ACC112 (cell line): ENCODE results near the gene PRKCZ.

Experiments
- H2AFZ ChIP-seq: fragments of 200-600 bp; sonication (generic); one replicate; pipeline ENCODE4 v1.6.0; 2017; ENCODE audit warnings: antibody characterized with exemption, low read length; ENCODE audit not compliant: unreplicated experiment
- H3K27ac ChIP-seq: fragments of 200-600 bp; sonication (generic); 2 replicates; pipeline ENCODE4 v1.5.1; 2014; ENCODE audit warnings: low read depth, mild to moderate bottlenecking, antibody characterized with exemption, low read length, moderate library complexity
- H3K27me3 ChIP-seq: fragments of 200-600 bp; sonication (generic); 2 replicates; pipeline ENCODE4 v1.6.1; 2014; ENCODE audit warnings: mild to moderate bottlenecking, antibody characterized with exemption, low read length, moderate library complexity, mixed read lengths; ENCODE audit not compliant: insufficient read depth
- H3K36me3 ChIP-seq: fragments of 200-600 bp; sonication (generic); 2 replicates; pipeline ENCODE4 v1.6.1; 2016; ENCODE audit warnings: mild to moderate bottlenecking, antibody characterized with exemption, low read length, moderate library complexity, mixed read lengths; ENCODE audit not compliant: insufficient read depth
- H3K4me1 ChIP-seq: fragments of 200-600 bp; sonication (generic); one replicate; pipeline ENCODE4 v1.6.1; 2016; ENCODE audit warnings: low read length, mixed read lengths; ENCODE audit not compliant: insufficient read depth, unreplicated experiment, control insufficient read depth
- H3K4me3 ChIP-seq: fragments of 200-600 bp; sonication (generic); 2 replicates; pipeline ENCODE4 v1.5.1; 2014; ENCODE audit warnings: mild to moderate bottlenecking, low read depth, low read length
- H3K79me2 ChIP-seq: fragments of 200-600 bp; sonication (generic); one replicate; pipeline ENCODE4 v1.6.0; 2016; ENCODE audit warnings: low read length; ENCODE audit not compliant: control insufficient read depth, unreplicated experiment, insufficient read depth

Gene PRKCZ

GRCh38 chr1:2124446-2125198 is 74.4 kb downstream of the PRKCZ start:
- Histone ChIP-seq H2AFZ (no peak overlapping the region), H3K36me3 (no peaks in the 10 kb centered on the region), H3K27me3 (no peaks in the 10 kb centered on the region), H3K79me2 (no peaks in the 10 kb centered on the region), H3K27ac (no peak overlapping the region), H3K4me1 (no peaks in the 10 kb centered on the region), H3K4me3 (no peak overlapping the region)

DNA sequence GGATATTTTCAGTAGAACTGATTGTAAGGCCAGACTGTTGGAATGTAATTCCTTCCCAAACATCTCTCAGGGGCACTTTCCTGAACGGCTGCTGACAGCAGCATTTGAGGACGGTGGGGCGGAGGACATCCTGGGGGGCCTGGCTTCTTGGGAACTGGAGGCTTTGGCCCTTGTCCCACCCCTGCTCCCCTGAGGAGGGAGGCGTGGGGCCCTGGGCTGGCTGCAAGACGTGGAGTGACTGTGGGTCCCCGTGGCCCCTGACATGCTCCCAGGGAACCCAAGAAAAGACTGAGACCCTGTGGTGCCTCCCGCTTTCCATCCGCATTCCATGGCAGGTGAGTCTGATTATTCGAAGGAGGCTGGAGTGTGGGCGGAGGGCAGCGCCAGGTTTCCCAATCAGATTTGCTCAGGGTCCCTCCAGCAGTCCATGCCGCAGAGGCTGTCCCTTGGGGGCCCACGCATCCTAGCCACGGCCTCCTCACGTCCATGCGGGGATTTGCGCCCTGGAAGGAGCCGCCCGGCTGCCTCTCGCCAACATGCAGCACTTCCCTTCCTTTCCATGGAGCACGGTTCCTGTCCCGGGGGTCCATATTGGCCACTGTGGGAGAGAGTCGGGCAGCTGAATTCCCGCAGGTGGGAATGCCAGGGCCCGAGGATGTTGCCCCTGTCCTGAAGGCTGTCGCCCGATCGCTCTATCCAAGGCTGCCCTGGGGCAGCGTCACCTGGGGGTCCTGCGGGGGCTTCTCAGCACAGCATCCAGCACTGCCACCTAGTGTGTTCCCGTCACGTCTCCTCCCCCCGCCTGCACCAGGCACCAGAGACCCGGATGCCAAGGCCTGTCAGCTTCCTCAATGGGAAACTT is 75.4 kb downstream of the PRKCZ start:
- no peaks in the 10 kb centered on the region for H3K4me1 ChIP-seq
- H3K36me3 ChIP-seq: no peaks in the 10 kb centered on the region
- no peaks in the 10 kb centered on the region for H3K79me2 ChIP-seq
- no peak overlapping the region for H2AFZ ChIP-seq
- H3K4me3 ChIP-seq: no peak overlapping the region
- no peak overlapping the region for H3K27ac ChIP-seq
- H3K27me3 ChIP-seq: no peaks in the 10 kb centered on the region

GRCh38 chr1:2126331-2127186 is 76.3 kb downstream of the PRKCZ start:
- Histone ChIP-seq H3K27ac (no peak overlapping the region), H3K27me3 (no peaks in the 10 kb centered on the region), H3K4me3 (no peak overlapping the region), H3K36me3 (no peaks in the 10 kb centered on the region), H3K4me1 (no peaks in the 10 kb centered on the region), H3K79me2 (no peaks in the 10 kb centered on the region), H2AFZ (no peak overlapping the region)

- Histone ChIP-seq H3K27ac (no peak overlapping the region), H3K4me3 (no peak overlapping the region), H3K36me3 (no peaks in the 10 kb centered on the region), H2AFZ (no peak overlapping the region), H3K27me3 (no peaks in the 10 kb centered on the region), H3K4me1 (peaks cover 7% of the 10 kb centered on the region), H3K79me2 (no peaks in the 10 kb centered on the region)
Measured at GRCh38 chr1:2127187-2128145, 77.3 kb downstream of the PRKCZ start.

DNA sequence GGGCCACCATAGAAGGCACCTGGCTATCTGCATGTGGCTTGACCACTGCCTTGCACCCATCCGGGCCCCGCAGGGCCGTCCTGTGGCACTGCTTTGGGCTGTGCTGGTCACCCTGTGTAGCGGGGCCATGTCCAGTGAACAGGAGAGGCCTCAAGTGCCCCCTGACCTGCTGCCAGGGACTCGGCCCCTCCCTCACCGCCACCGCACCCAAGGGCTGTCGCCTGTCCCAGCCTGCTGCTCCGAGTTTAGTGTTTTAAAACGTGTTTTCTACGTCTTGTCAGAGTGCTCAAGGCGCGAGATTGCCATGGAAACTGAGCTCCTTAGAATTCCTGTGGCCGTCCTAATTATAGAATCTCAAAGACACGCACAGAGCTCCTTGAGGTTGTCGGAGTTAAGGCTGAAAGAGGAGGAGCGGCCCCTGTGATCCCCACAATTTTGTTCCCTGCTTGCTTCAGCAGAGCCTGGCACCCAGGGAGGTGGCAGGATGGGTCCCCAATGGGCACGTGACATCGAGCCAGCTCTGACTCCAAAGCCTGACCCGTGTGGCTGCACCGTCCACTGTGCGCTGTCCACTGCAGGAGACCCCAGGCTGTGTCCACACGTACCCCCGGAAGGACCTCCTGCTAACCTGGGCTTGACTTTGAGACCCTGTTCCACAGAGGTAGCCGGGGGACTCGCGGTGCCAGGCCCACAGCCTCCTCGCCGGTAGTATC is 78.1 kb downstream of the PRKCZ start:
- Histone ChIP-seq H3K4me1 (peaks cover 7% of the 10 kb centered on the region), H3K27ac (no peak overlapping the region), H3K27me3 (no peaks in the 10 kb centered on the region), H2AFZ (no peak overlapping the region), H3K36me3 (no peaks in the 10 kb centered on the region), H3K4me3 (no peak overlapping the region), H3K79me2 (no peaks in the 10 kb centered on the region)

DNA sequence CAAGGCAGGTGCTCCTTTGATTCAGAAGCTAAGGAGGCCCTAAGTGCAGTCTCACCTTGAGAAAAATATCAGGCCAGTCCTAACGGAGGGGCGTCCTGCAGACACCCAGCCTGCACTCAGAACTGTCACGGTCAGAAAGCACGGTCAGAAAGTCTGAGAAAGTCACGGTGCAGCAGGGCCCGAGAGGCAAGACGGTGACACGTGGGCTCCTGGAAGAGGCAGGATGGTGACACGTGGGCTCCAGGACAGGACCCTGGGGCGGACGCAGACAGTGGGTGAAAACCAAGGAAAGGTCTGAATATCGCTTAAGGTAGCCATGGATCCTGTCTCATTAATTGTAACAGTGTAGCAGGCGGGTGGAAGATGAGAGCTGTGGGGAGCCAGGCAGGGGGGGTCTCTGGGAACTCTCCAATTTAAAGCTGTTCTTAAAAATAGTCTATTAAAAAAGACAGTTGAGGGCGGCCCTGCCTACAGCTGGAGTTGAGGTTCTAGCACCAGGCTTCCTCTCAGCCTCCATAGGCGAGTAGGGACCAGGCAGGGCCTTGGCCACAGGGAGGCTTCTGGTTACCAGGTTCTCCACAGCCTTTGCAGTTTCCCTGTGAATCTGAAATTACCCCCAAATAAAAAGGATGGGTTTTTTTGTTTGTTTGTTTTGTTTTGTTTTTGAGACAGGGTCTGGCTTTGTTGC is 79.2 kb downstream of the PRKCZ start:
- H3K36me3 ChIP-seq: no peaks in the 10 kb centered on the region
- H3K27me3 ChIP-seq: no peaks in the 10 kb centered on the region
- no peak overlapping the region for H3K4me3 ChIP-seq
- no peak overlapping the region for H3K27ac ChIP-seq
- no peaks in the 10 kb centered on the region for H3K79me2 ChIP-seq
- H3K4me1 ChIP-seq: peaks cover 10% of the 10 kb centered on the region
- no peak overlapping the region for H2AFZ ChIP-seq

DNA sequence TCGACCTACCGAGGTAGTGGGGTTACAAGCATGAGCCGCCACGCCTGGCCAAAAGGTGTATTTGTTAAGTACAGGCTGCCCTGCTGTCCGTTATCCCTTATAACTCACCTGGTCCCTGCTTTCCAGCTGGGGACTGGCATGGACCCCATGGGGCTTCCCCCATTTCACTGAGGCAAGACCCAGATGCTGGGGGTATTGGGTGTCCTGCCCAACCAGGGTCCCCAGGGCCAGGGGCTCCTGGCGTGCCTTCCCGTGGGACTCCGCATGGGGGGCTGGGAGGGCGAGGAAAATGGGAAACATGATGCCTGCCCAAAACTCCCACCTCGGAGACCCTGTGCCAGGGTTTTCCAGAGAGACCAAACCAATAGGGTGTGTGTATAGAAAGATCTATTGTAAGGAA is 79.9 kb downstream of the PRKCZ start:
- Histone ChIP-seq H3K4me1 (peaks cover 13% of the 10 kb centered on the region), H2AFZ (no peak overlapping the region), H3K79me2 (no peaks in the 10 kb centered on the region), H3K4me3 (no peak overlapping the region), H3K27ac (no peak overlapping the region), H3K27me3 (no peaks in the 10 kb centered on the region), H3K36me3 (no peaks in the 10 kb centered on the region)

DNA sequence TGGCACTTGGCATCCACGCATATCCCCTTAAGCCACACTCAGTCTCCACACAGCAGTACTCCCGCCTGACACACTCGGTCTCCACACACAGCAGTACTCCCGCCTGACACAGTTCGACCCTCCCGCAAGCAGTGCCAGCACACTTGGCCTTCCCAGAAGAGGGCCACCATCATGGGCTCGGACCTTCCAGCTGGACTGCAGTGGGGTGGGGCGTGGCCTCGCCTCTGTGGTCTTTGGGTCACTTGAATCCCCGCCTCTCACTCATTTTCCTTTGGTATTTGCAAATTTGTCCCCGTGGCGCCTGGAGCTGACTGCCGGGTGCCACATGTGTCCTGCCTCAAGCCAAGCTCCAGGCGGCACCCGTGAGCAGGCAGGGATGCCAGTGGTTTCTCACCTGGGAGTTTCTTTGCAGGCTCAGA is 80.7 kb downstream of the PRKCZ start:
- no peak overlapping the region for H3K27ac ChIP-seq
- no peak overlapping the region for H2AFZ ChIP-seq

More for the DNA sequence above, 80.7 kb downstream of the PRKCZ start:
- no peak overlapping the region for H3K4me3 ChIP-seq
- no peaks in the 10 kb centered on the region for H3K36me3 ChIP-seq
- H3K79me2 ChIP-seq: no peaks in the 10 kb centered on the region
- no peaks in the 10 kb centered on the region for H3K27me3 ChIP-seq
- peaks cover 20% of the 10 kb centered on the region for H3K4me1 ChIP-seq
